SU-DHL-6 (cell line): ENCODE results near the gene MTHFSD.

Experiments
- H2AFZ ChIP-seq: fragments of 200-600 bp; sonication (generic); 2 replicates; pipeline ENCODE4 v1.6.1; 2014; ENCODE audit warnings: low read depth, mild to moderate bottlenecking, moderate library complexity, mixed read lengths, antibody characterized with exemption, low read length; ENCODE audit not compliant: severe bottlenecking
- H3F3A ChIP-seq: fragments of 200-600 bp; shearing (Covaris generic); 2 replicates; pipeline ENCODE4 v1.6.0; 2016; ENCODE audit warnings: antibody characterized with exemption, mild to moderate bottlenecking; ENCODE audit not compliant: insufficient read depth
- H3K27ac ChIP-seq: fragments of 200-600 bp; sonication (generic); 2 replicates; pipeline ENCODE4 v1.5.1; 2016; ENCODE audit warnings: low read depth, mild to moderate bottlenecking, low read length, moderate library complexity, mixed read lengths
- H3K27me3 ChIP-seq: fragments of 200-600 bp; sonication (generic), shearing (Covaris generic); 2 replicates; pipeline ENCODE4 v1.6.0; 2014; ENCODE audit warnings: mild to moderate bottlenecking, low read length
- H3K36me3 ChIP-seq: fragments of 200-600 bp; sonication (generic); 2 replicates; pipeline ENCODE4 v1.6.1; 2014; ENCODE audit warnings: mild to moderate bottlenecking, low read length, mixed read lengths
- H3K4me2 ChIP-seq: fragments of 300-600, 200-600 bp; shearing (Covaris generic), sonication (generic); 2 replicates; pipeline ENCODE4 v1.6.0; 2014; ENCODE audit warnings: low read length, low read depth, mild to moderate bottlenecking; ENCODE audit not compliant: poor library complexity, severe bottlenecking
- H3K4me3 ChIP-seq: fragments of 200-600 bp; sonication (generic); 2 replicates; pipeline ENCODE4 v1.5.1; 2014; ENCODE audit warnings: antibody characterized with exemption, low read length, mild to moderate bottlenecking, mixed read lengths; ENCODE audit not compliant: insufficient read depth, poor library complexity, severe bottlenecking
- H3K79me2 ChIP-seq: fragments of 200-600 bp; sonication (generic); 2 replicates; pipeline ENCODE4 v1.6.1; 2014; ENCODE audit warnings: mild to moderate bottlenecking, low read length, moderate library complexity; ENCODE audit not compliant: insufficient read depth
- H3K9ac ChIP-seq: fragments of 200-600 bp; sonication (generic); 2 replicates; pipeline ENCODE4 v1.7.0; 2014; ENCODE audit warnings: mild to moderate bottlenecking, low read length
- H3K9me2 ChIP-seq: fragments of 200-600 bp; sonication (generic); replicated peaks from 2 replicates; pipeline ENCODE4 v1.6.1; 2014; ENCODE audit warnings: low read length; ENCODE audit not compliant: insufficient read depth
- H3K9me3 ChIP-seq: fragments of 200-600 bp; sonication (generic); 2 replicates; pipeline ENCODE4 v1.6.1; 2014; ENCODE audit warnings: low read length, mixed read lengths; ENCODE audit not compliant: insufficient read depth
- H4K20me1 ChIP-seq: fragments of 200-600 bp; sonication (generic); 2 replicates; pipeline ENCODE4 v1.6.1; 2014; ENCODE audit warnings: low read depth, mild to moderate bottlenecking, antibody characterized with exemption, low read length, moderate library complexity, mixed read lengths
- EZH2phosphoT487 ChIP-seq: fragments of 200-600 bp; sonication (generic), shearing (Covaris generic); conservative IDR thresholded peaks from 2 replicates; pipeline ENCODE4 v1.6.1; 2018; ENCODE audit warnings: mild to moderate bottlenecking, antibody characterized with exemption, low read length, moderate library complexity, mixed read lengths
- TF ChIP-seq, protein P1 (sequence below): fragments of 200-600 bp; sonication (generic); IDR thresholded peaks from one replicate; pipeline ENCODE4 v1.5.1; 2017; ENCODE audit warnings: antibody characterized with exemption, mild to moderate bottlenecking, low read length, moderate library complexity; ENCODE audit not compliant: insufficient read depth, poor library complexity, severe bottlenecking

The MTHFSD gene

DNA sequence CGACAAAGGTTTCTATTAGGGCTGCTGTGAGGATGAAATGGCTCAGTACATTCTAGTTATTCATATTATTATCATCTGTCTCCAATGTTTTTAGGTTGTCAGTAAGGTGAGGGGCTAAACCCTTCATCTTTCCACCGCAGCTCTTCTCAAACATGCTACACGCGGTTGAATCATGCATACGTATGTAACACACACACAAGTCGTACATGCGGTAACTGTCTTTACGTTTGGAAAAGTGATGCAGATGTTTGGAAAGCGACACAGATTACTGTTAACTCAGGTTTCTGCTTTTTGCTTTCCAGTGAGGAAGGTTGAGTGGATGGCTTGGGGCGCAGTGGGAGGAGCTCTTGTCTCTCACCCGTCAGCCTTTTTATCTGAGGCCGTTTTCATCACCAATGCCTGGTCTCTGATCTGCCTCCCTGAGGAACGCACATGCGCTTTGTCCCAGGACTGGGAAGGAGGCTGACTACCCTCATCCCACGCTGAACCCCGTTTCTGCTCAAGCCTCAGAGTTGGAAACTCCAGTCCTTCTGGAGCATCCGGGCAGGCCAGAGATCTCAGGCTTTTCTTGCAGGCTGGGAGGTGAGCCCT is 20.2 kb upstream of the MTHFSD start:
- Histone ChIP-seq H3K9ac (no peak overlapping the region), H3K27me3 (no peaks in the 10 kb centered on the region), H3K4me3 (no peak overlapping the region)

DNA sequence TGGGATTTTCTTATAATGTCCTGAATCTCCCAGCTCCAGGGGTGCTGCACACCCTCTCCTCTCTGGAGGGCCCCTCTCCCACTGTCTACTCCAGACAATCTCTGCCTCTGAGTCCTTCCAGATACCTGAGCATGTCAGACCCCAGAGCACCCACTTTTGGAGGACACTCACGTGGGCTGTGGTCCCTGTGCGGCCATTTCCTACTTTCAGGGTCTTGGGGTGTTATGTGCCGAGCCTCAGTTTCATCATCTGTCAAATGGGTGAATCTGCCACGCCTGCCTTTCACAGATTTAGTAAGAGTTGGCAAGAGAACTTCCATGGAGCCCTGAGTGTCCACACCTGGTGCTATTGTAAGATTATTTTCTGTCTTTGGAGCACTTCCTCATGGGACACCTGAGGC is 19.6 kb upstream of the MTHFSD start:
- H3K4me2 ChIP-seq: no peak overlapping the region
- H3K79me2 ChIP-seq: no peaks in the 10 kb centered on the region
- H3K36me3 ChIP-seq: no peaks in the 10 kb centered on the region

More for the DNA sequence above, 20.2 kb upstream of the MTHFSD start:
- H3K9me2 ChIP-seq: no peaks in the 10 kb centered on the region
- no peak for TF ChIP-seq EZH2phosphoT487
- TF ChIP-seq, protein P1, sequence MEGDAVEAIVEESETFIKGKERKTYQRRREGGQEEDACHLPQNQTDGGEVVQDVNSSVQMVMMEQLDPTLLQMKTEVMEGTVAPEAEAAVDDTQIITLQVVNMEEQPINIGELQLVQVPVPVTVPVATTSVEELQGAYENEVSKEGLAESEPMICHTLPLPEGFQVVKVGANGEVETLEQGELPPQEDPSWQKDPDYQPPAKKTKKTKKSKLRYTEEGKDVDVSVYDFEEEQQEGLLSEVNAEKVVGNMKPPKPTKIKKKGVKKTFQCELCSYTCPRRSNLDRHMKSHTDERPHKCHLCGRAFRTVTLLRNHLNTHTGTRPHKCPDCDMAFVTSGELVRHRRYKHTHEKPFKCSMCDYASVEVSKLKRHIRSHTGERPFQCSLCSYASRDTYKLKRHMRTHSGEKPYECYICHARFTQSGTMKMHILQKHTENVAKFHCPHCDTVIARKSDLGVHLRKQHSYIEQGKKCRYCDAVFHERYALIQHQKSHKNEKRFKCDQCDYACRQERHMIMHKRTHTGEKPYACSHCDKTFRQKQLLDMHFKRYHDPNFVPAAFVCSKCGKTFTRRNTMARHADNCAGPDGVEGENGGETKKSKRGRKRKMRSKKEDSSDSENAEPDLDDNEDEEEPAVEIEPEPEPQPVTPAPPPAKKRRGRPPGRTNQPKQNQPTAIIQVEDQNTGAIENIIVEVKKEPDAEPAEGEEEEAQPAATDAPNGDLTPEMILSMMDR: no peak
- no peak overlapping the region for H2AFZ ChIP-seq
- H3K9me3 ChIP-seq: no peaks in the 10 kb centered on the region
- no peaks in the 10 kb centered on the region for H3K36me3 ChIP-seq
- H3K27ac ChIP-seq: no peak overlapping the region
- H4K20me1 ChIP-seq: no peaks in the 10 kb centered on the region
- H3F3A ChIP-seq: no peaks in the 10 kb centered on the region
- no peak overlapping the region for H3K4me2 ChIP-seq
- H3K79me2 ChIP-seq: no peaks in the 10 kb centered on the region

DNA sequence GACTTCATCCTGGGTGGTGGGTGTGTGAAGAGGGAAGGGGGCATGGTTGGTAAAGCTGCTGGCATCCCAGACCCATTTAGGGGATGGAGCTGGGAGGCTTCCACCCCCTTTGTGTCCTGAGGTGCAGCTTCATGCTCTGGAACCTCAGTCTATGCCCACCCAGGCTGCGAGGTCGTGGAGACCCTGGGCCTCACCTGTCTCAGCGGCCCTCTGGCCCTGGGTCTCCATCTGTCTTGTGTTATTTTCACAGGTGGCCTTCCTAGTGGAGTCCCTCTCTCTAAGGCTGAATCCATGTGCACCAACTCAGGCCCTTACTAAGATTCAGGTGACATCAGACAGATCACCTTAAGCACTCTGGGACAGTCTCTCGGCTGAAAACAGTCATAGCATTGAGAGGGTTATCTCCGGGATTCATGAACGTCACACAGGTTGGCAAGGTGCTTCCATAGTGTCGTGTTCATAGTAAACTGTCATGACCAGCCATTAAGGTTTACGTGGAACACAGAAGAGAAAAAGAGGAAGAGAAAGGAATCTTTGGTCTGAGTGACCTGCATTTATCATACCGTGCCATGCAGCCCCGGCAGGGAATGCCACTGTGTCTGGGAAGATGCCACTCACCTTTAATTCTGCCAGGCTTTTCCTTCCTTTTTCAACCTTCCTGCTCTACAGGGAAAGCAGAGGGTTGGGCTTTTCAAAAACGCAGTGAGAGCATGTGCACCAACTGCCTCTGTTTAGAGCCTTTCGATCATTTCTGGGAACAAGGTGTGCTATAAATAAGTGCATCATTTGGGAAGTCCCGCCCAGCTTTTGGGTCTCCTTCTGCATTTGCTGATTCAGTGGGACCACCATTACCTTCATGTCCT is 18.8 kb upstream of the MTHFSD start:
- H3K27me3 ChIP-seq: no peaks in the 10 kb centered on the region
- H4K20me1 ChIP-seq: no peaks in the 10 kb centered on the region
- H3F3A ChIP-seq: 0 out of 2 replicates have a peak, but pooled peaks cover 4% of the 10 kb centered on the region
- H3K4me3 ChIP-seq: no peak overlapping the region
- H3K36me3 ChIP-seq: no peaks in the 10 kb centered on the region
- no peaks in the 10 kb centered on the region for H3K79me2 ChIP-seq
- H3K9me3 ChIP-seq: no peaks in the 10 kb centered on the region
- no peak for TF ChIP-seq EZH2phosphoT487
- TF ChIP-seq, protein P1: no peak
- H3K27ac ChIP-seq: no peak overlapping the region
- no peak overlapping the region for H3K4me2 ChIP-seq
- no peak overlapping the region for H3K9ac ChIP-seq
- no peaks in the 10 kb centered on the region for H3K9me2 ChIP-seq
- H2AFZ ChIP-seq: no peak overlapping the region

More for the DNA sequence above, 19.6 kb upstream of the MTHFSD start:
- Histone ChIP-seq H3K4me3 (no peak overlapping the region), H3K9ac (no peak overlapping the region), H3K9me3 (no peaks in the 10 kb centered on the region), H4K20me1 (no peaks in the 10 kb centered on the region), H2AFZ (no peak overlapping the region), H3F3A (0 out of 2 replicates have a peak, but pooled peaks cover 2% of the 10 kb centered on the region), H3K27ac (no peak overlapping the region), H3K9me2 (no peaks in the 10 kb centered on the region), H3K27me3 (no peaks in the 10 kb centered on the region)
- TF ChIP-seq, protein P1: no peak
- no peak for TF ChIP-seq EZH2phosphoT487
